T-cell (primary cell): ENCODE measurements around the gene SSB. TPM values are rescaled to one million over a fixed set of nuclear protein-coding genes. Genes with fewer than 3 reads are reported as not detected.

Experiments
- ATAC-seq, 4 experiments: fragments of 200-7000 bp in 3 of 4; fragments of 150-1000 bp in 1 of 4; cut with Tn5 transposase; replicated peaks in 1 of 4; 1 replicate in 3 of 4; 2 replicates in 1 of 4; pipeline ENCODE4 v1.10.0; 2021; ENCODE audit warnings: moderate library complexity in 3 of 4, mild to moderate bottlenecking in 2 of 4, moderate number of reproducible peaks in 1 of 4
- CTCF ChIA-PET, 2 donors: fragments of 300-600 bp; sonication (Branson Sonifier 250); formaldehyde crosslinking; loops; one replicate each; lab custom pipeline; 2022; ENCODE audit warnings: antibody characterized with exemption in 2 of 2; lab: Charles Lee
- POLR2A ChIA-PET, 2 donors: fragments of 300-600 bp; sonication (Branson Sonifier 250); formaldehyde crosslinking; loops; one replicate each; lab custom pipeline; 2022; ENCODE audit warnings: antibody characterized with exemption in 2 of 2; lab: Charles Lee
- DNase-seq, 35 experiments: peaks; one replicate each; pipeline versions ENCODE4 v3.0.0 to v3.0.0-alpha.2; 2013 to 2023
- H3K27ac ChIP-seq: one replicate; pipeline ENCODE4 v1.5.1; 2013; ENCODE audit warnings: low read length
- H3K27me3 ChIP-seq, 2 experiments: replicated peaks in 1 of 2; 1 replicate in 1 of 2; 2 replicates in 1 of 2; pipeline versions ENCODE4 v1.6.1 to v1.7.0; 2013; ENCODE audit warnings: low read length in 1 of 2, mixed read lengths in 1 of 2; ENCODE audit not compliant: control insufficient read depth in 2 of 2, insufficient read depth in 2 of 2; ENCODE audit errors: extremely low read depth in 1 of 2
- H3K36me3 ChIP-seq, 2 donors: 1 replicate in 1 of 2; 2 replicates in 1 of 2; pipeline versions ENCODE4 v1.6.1 to v1.7.0; 2013; ENCODE audit warnings: low read length in 1 of 2; ENCODE audit not compliant: control insufficient read depth in 2 of 2, insufficient read depth in 1 of 2; ENCODE audit errors: extremely low read depth in 1 of 2
- H3K4me1 ChIP-seq, 2 experiments: 1 replicate in 1 of 2; 2 replicates in 1 of 2; pipeline versions ENCODE4 v1.6.1 to v1.7.0; 2013; ENCODE audit warnings: low read length in 2 of 2, mixed read lengths in 1 of 2; ENCODE audit not compliant: insufficient read depth in 2 of 2, control insufficient read depth in 1 of 2; ENCODE audit errors: extremely low read depth in 1 of 2
- H3K4me3 ChIP-seq, 2 donors: 1 replicate in 1 of 2; 2 replicates in 1 of 2; pipeline versions ENCODE4 v1.5.1 to v1.7.0; 2013; ENCODE audit warnings: mild to moderate bottlenecking in 2 of 2, low read length in 1 of 2, moderate library complexity in 1 of 2; ENCODE audit not compliant: control insufficient read depth in 1 of 2; ENCODE audit errors: extremely low read depth in 1 of 2
- H3K9me3 ChIP-seq: 2 replicates; pipeline ENCODE4 v1.7.0; 2013
- H3K27ac Mint-ChIP-seq, 2 donors: one replicate each; pipeline ENCODE4 v1.8.0; 2020 to 2021; ENCODE audit warnings: mild to moderate bottlenecking in 2 of 2, mixed read lengths in 2 of 2
- H3K27me3 Mint-ChIP-seq, 2 donors: one replicate each; pipeline ENCODE4 v1.8.0; 2021 to 2022; ENCODE audit warnings: mixed read lengths in 2 of 2
- H3K36me3 Mint-ChIP-seq: one replicate; pipeline ENCODE4 v1.8.0; 2021; ENCODE audit warnings: mixed read lengths
- H3K4me1 Mint-ChIP-seq, 3 donors: one replicate each; pipeline ENCODE4 v1.8.0; 2020 to 2022; ENCODE audit warnings: mixed read lengths in 3 of 3, mild to moderate bottlenecking in 1 of 3
- H3K4me3 Mint-ChIP-seq, 3 donors: one replicate each; pipeline ENCODE4 v1.8.0; 2020 to 2022; ENCODE audit warnings: mild to moderate bottlenecking in 3 of 3, mixed read lengths in 3 of 3, moderate library complexity in 3 of 3
- H3K9me3 Mint-ChIP-seq, 3 donors: one replicate each; pipeline ENCODE4 v1.8.0; 2020 to 2022; ENCODE audit warnings: mixed read lengths in 3 of 3
- WGBS: methylation state at CpG from one replicate; pipeline ENCODE4 v1.1.5; 2013; ENCODE audit warnings: missing lambda C conversion rate; ENCODE audit not compliant: insufficient coverage; 5-methylcytosine and 5-hydroxymethylcytosine counted together
- total RNA-seq, 35 experiments: library from RNA in 6 of 35; stranded (reverse) in 6 of 35; fragments of 120-200 nt in 1 of 35; gene quantifications; one replicate each; pipeline versions ENCODE4 v1.2.1 to v1.2.4 and lab custom pipeline; 2013 to 2026

SSB gene
- total RNA-seq, 5 donors from 2014 or later (not counting 1 experiment from before 2014, with no cell fraction given) = 84.3 to 118 (median 91.0) TPM

- Mint-ChIP-seq H3K27ac (no peak overlapping the region), H3K9me3 (no peaks in the 10 kb centered on the region), H3K27me3 (peaks cover 0 to 4% of the 10 kb centered on the region in 2 donors), H3K4me3 (peak overlapping the region in 1 of 3 donors; percentile 1), H3K36me3 (no peaks in the 10 kb centered on the region), H3K4me1 (peaks cover 20 to 26% (median 21%) of the 10 kb centered on the region in 3 donors)
- DNase-seq = no peak
- ChIA-PET POLR2A (interaction anchor here in 1 of 2 donors (0.6 kb wide), 1 partner anchor 100 kb away, joined by 3 read pairs; no protein-coding TSS in a partner anchor), CTCF (no interaction called here)
- Histone ChIP-seq H3K4me3 (no peak overlapping the region), H3K9me3 (no peaks in the 10 kb centered on the region), H3K36me3 (peaks cover 0 to 3% of the 10 kb centered on the region in 2 donors), H3K4me1 (peaks cover 5 to 8% of the 10 kb centered on the region in 2 experiments), H3K27me3 (peaks cover 0 to 3% of the 10 kb centered on the region in 2 experiments), H3K27ac (no peak overlapping the region)
- WGBS = 92% methylated on average over 4 of the region's 6 CpGs
- ATAC-seq = no peak
Measured at GRCh38 chr2:169796441-169796840, 2.2 kb upstream of the SSB start.

GRCh38 chr2:169797601-169798000, 1.1 kb upstream of the SSB start:
- no peak for DNase-seq
- CTCF ChIA-PET = interaction anchor here in 1 of 2 donors (1.4 kb wide), 1 partner anchor 31 kb away, joined by 4 read pairs; no protein-coding TSS in a partner anchor
- Mint-ChIP-seq H3K27me3 (no peaks in the 10 kb centered on the region), H3K9me3 (no peaks in the 10 kb centered on the region), H3K36me3 (peaks cover 4% of the 10 kb centered on the region), H3K4me1 (peaks cover 29 to 35% (median 30%) of the 10 kb centered on the region in 3 donors), H3K27ac (peak overlapping the region; percentile 40 to 59), H3K4me3 (peak overlapping the region; percentile 37 to 84 (median 60))
- no peaks in the 10 kb centered on the region for H3K27me3 ChIP-seq
- no peak overlapping the region for H3K4me3 ChIP-seq
- WGBS = no CpG with 5 or more reads among the region's 5 CpGs
- no peak for ATAC-seq
- H3K4me1 ChIP-seq = peaks cover 8 to 12% of the 10 kb centered on the region in 2 experiments
- H3K9me3 ChIP-seq = no peaks in the 10 kb centered on the region
- peaks cover 0 to 9% of the 10 kb centered on the region in 2 donors for H3K36me3 ChIP-seq
- no peak overlapping the region for H3K27ac ChIP-seq
- POLR2A ChIA-PET = no interaction called here

GRCh38 chr2:169798397-169798717, 314 bp upstream of the SSB start:
- Histone ChIP-seq H3K27ac (peak overlapping the region; percentile 87), H3K4me3 (peak overlapping the region; percentile 61 to 71), H3K27me3 (no peaks in the 10 kb centered on the region), H3K9me3 (no peaks in the 10 kb centered on the region), H3K36me3 (peaks cover 0 to 14% of the 10 kb centered on the region in 2 donors), H3K4me1 (peaks cover 8 to 15% of the 10 kb centered on the region in 2 experiments)
- DNase-seq (no peak), ATAC-seq (no peak)
- Mint-ChIP-seq H3K4me3 (peak overlapping the region; percentile 83 to 86 (median 84)), H3K27me3 (no peaks in the 10 kb centered on the region), H3K4me1 (peaks cover 33 to 38% (median 34%) of the 10 kb centered on the region in 3 donors), H3K36me3 (peaks cover 5% of the 10 kb centered on the region), H3K27ac (peak overlapping the region; percentile 84 to 86), H3K9me3 (no peaks in the 10 kb centered on the region)
- POLR2A ChIA-PET = interaction anchor here in 1 of 2 donors (0.7 to 1.2 kb wide), 3 partner anchors 104 to 858 kb away, joined by 4 to 13 read pairs (median 5); partner anchors contain the start of genes CFAP210 and PHOSPHO2
- WGBS = no CpG with 5 or more reads among the region's 4 CpGs
- CTCF ChIA-PET = interaction anchor here in 1 of 2 donors (1.4 kb wide), 1 partner anchor 30 kb away, joined by 4 read pairs; no protein-coding TSS in a partner anchor

- Histone ChIP-seq H3K4me3 (no peak overlapping the region), H3K36me3 (peaks cover 0 to 54% of the 10 kb centered on the region in 2 donors), H3K27me3 (no peaks in the 10 kb centered on the region), H3K4me1 (peaks cover 6 to 24% of the 10 kb centered on the region in 2 experiments), H3K27ac (no peak overlapping the region), H3K9me3 (no peaks in the 10 kb centered on the region)
- ATAC-seq = no peak
- H3K4me3 Mint-ChIP-seq = no peak overlapping the region
- H3K4me1 Mint-ChIP-seq = peaks cover 31 to 36% (median 32%) of the 10 kb centered on the region in 3 donors
- H3K9me3 Mint-ChIP-seq = no peaks in the 10 kb centered on the region
- DNase-seq = no peak
- H3K36me3 Mint-ChIP-seq = peaks cover 23% of the 10 kb centered on the region
- ChIA-PET CTCF (interaction anchor here in 1 of 2 donors (0.7 kb wide), 1 partner anchor 39 kb away, joined by 3 read pairs; no protein-coding TSS in a partner anchor), POLR2A (no interaction called here)
- H3K27ac Mint-ChIP-seq = no peak overlapping the region
- 100% methylated on average over 3 of the region's 9 CpGs for WGBS
- H3K27me3 Mint-ChIP-seq = no peaks in the 10 kb centered on the region
Measured at GRCh38 chr2:169803480-169803879, 4.8 kb downstream of the SSB start.

- Mint-ChIP-seq H3K4me1 (peaks cover 12 to 20% (median 17%) of the 10 kb centered on the region in 3 donors), H3K36me3 (peaks cover 42% of the 10 kb centered on the region), H3K27ac (peak overlapping the region in 1 of 2 donors; percentile 62), H3K9me3 (no peaks in the 10 kb centered on the region), H3K27me3 (no peaks in the 10 kb centered on the region), H3K4me3 (no peak overlapping the region)
- DNase-seq = no peak
- Histone ChIP-seq H3K4me1 (peaks cover 0 to 18% of the 10 kb centered on the region in 2 experiments), H3K27me3 (no peaks in the 10 kb centered on the region), H3K9me3 (no peaks in the 10 kb centered on the region), H3K27ac (no peak overlapping the region), H3K4me3 (no peak overlapping the region), H3K36me3 (peaks cover 0 to 74% of the 10 kb centered on the region in 2 donors)
- no peak for ATAC-seq
- POLR2A ChIA-PET = no interaction called here
- CTCF ChIA-PET = no interaction called here
Measured at GRCh38 chr2:169806586-169806985, 7.9 kb downstream of the SSB start.

GRCh38 chr2:169808221-169808620, 9.6 kb downstream of the SSB start:
- Mint-ChIP-seq H3K27me3 (no peaks in the 10 kb centered on the region), H3K4me3 (no peak overlapping the region), H3K36me3 (peaks cover 45% of the 10 kb centered on the region), H3K27ac (peak overlapping the region in 1 of 2 donors; percentile 4), H3K9me3 (no peaks in the 10 kb centered on the region), H3K4me1 (peaks cover 0 to 7% (median 5%) of the 10 kb centered on the region in 3 donors)
- peaks cover 0 to 11% of the 10 kb centered on the region in 2 experiments for H3K4me1 ChIP-seq
- ATAC-seq (no peak), DNase-seq (no peak)
- H3K27ac ChIP-seq = no peak overlapping the region
- H3K9me3 ChIP-seq = no peaks in the 10 kb centered on the region
- POLR2A ChIA-PET = no interaction called here
- WGBS = 100% methylated on average over 4 of the region's 4 CpGs
- peaks cover 0 to 77% of the 10 kb centered on the region in 2 donors for H3K36me3 ChIP-seq
- CTCF ChIA-PET = interaction anchor here (0.6 to 1.0 kb wide), 2 partner anchors 8 to 17 kb away, joined by 3 to 4 read pairs; partner anchors contain the start of gene METTL5 (in 1 of the 2)
- H3K4me3 ChIP-seq = no peak overlapping the region
- no peaks in the 10 kb centered on the region for H3K27me3 ChIP-seq
